ENCODE data around the gene PDZD8.

DNA sequence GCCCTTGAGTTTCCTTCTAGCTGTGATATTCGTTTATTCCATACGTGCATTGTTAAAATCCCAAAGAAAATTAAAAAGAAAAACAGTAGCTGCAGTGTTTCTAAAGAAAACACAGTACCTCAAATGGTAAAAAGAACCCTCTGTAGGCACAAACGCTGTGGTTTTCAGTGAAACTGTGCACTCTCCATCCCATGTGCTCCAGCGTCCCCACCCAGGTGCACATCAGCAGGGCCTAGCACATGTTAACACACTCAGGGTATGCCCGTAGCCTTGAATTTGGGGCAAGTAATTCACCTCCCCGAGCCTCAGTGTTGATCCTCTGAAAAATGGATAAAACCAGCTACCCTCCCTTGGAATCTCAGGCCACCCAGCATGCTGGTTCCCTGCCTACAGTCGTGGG lies 124.8 kb downstream of the PDZD8 start:
- TF ChIP-seq, protein P1, sequence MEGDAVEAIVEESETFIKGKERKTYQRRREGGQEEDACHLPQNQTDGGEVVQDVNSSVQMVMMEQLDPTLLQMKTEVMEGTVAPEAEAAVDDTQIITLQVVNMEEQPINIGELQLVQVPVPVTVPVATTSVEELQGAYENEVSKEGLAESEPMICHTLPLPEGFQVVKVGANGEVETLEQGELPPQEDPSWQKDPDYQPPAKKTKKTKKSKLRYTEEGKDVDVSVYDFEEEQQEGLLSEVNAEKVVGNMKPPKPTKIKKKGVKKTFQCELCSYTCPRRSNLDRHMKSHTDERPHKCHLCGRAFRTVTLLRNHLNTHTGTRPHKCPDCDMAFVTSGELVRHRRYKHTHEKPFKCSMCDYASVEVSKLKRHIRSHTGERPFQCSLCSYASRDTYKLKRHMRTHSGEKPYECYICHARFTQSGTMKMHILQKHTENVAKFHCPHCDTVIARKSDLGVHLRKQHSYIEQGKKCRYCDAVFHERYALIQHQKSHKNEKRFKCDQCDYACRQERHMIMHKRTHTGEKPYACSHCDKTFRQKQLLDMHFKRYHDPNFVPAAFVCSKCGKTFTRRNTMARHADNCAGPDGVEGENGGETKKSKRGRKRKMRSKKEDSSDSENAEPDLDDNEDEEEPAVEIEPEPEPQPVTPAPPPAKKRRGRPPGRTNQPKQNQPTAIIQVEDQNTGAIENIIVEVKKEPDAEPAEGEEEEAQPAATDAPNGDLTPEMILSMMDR (IDR thresholded peaks at IDR 0.05; ENCODE audit: low read depth, low read length, poor library complexity, severe bottlenecking), result no peak
- TF ChIP-seq EZH2phosphoT487 (IDR thresholded peaks at IDR 0.05; ENCODE audit: borderline replicate concordance, low read length), result no peak

Data from DOHH2 (cell line).